HG02759 (cell line): ENCODE measurements around the gene ARHGEF4.
"Not testable (repeated sequence)": the region's sequence is repeated elsewhere in the genome, so short reads cannot be mapped to it uniquely, and the experiment has no call there.

ENCODE experiments used
- ATAC-seq: cut with Tn5 transposase; IDR thresholded peaks from one replicate; pipeline ENCODE4 v1.9.1; 2021; ENCODE audit warnings: mild to moderate bottlenecking, moderate library complexity; ENCODE audit not compliant: unreplicated experiment

Gene ARHGEF4

GRCh38 chr2:130882111-130882690 is 45.5 kb downstream of the ARHGEF4 start:
- ATAC-seq, result no peak

GRCh38 chr2:130882991-130883390 is 46.3 kb downstream of the ARHGEF4 start:
- ATAC-seq, result no peak

- no peak for ATAC-seq
Observed at GRCh38 chr2:130883496-130883895, 46.8 kb downstream of the ARHGEF4 start.

GRCh38 chr2:130884013-130884412 is 47.3 kb downstream of the ARHGEF4 start:
- ATAC-seq, result no peak

GRCh38 chr2:130884503-130884902 is 47.8 kb downstream of the ARHGEF4 start:
- no peak for ATAC-seq

GRCh38 chr2:130887643-130888042 is 50.9 kb downstream of the ARHGEF4 start:
- ATAC-seq, result no peak

GRCh38 chr2:130890941-130891669 is 54.4 kb downstream of the ARHGEF4 start:
- ATAC-seq, result no peak

GRCh38 chr2:130891966-130892365 is 55.3 kb downstream of the ARHGEF4 start:
- no peak for ATAC-seq

GRCh38 chr2:130892793-130893785 is 56.4 kb downstream of the ARHGEF4 start:
- ATAC-seq, result no peak

GRCh38 chr2:130894326-130894942 is 57.7 kb downstream of the ARHGEF4 start:
- ATAC-seq, result no peak

GRCh38 chr2:130896813-130897212 is 60.1 kb downstream of the ARHGEF4 start:
- no peak for ATAC-seq

GRCh38 chr2:130898553-130898952 is 61.8 kb downstream of the ARHGEF4 start:
- no peak for ATAC-seq

GRCh38 chr2:130899306-130899705 is 62.6 kb downstream of the ARHGEF4 start:
- ATAC-seq, result no peak

GRCh38 chr2:130901061-130901460 is 64.3 kb downstream of the ARHGEF4 start:
- ATAC-seq, result no peak

- not testable (repeated sequence) for ATAC-seq
Observed at GRCh38 chr2:130901626-130902025, 64.9 kb downstream of the ARHGEF4 start.

- ATAC-seq, result no peak
Observed at GRCh38 chr2:130908832-130909231, 72.1 kb downstream of the ARHGEF4 start.

GRCh38 chr2:130910931-130911330 is 74.2 kb downstream of the ARHGEF4 start:
- no peak for ATAC-seq

- ATAC-seq, result no peak
Observed at GRCh38 chr2:130911482-130911881, 74.8 kb downstream of the ARHGEF4 start.

- ATAC-seq, result no peak
Observed at GRCh38 chr2:130911996-130912395, 75.3 kb downstream of the ARHGEF4 start.

GRCh38 chr2:130912471-130912870 is 75.8 kb downstream of the ARHGEF4 start:
- no peak for ATAC-seq

GRCh38 chr2:130913891-130914290 is 77.2 kb downstream of the ARHGEF4 start:
- ATAC-seq, result no peak
